Osteoblast (primary cell): Measurements from ENCODE around the gene RABL3. TPM values are rescaled to one million over a fixed set of nuclear protein-coding genes. Genes with fewer than 3 reads are reported as not detected.
A peak's percentile ranks its signal among the peaks of the same experiment; 100 is the strongest.

Source experiments
- DNase-seq: peaks from one replicate; pipeline ENCODE4 v3.0.0; 2011; ENCODE audit warnings: low spot score, mixed read lengths; ENCODE audit not compliant: insufficient read length; ENCODE audit errors: missing footprints
- H2AFZ ChIP-seq: 2 replicates; pipeline ENCODE4 v1.6.0; 2011; ENCODE audit warnings: mild to moderate bottlenecking, low read length
- H3K27ac ChIP-seq: 2 replicates; pipeline ENCODE4 v1.5.1; 2011; ENCODE audit warnings: mild to moderate bottlenecking, low read depth, low read length, moderate library complexity
- H3K27me3 ChIP-seq: 2 replicates; pipeline ENCODE4 v1.6.0; 2012; ENCODE audit warnings: mild to moderate bottlenecking, control low read depth, inconsistent platforms, low read length, moderate library complexity; ENCODE audit not compliant: insufficient read depth
- H3K36me3 ChIP-seq: 2 replicates; pipeline ENCODE4 v1.5.1; 2011; ENCODE audit warnings: mild to moderate bottlenecking, low read length, control low read depth, moderate library complexity; ENCODE audit not compliant: insufficient read depth
- H3K4me1 ChIP-seq: 2 replicates; pipeline ENCODE4 v1.5.1; 2011; ENCODE audit warnings: mild to moderate bottlenecking, low read length, control low read depth, moderate library complexity; ENCODE audit not compliant: insufficient read depth
- H3K4me2 ChIP-seq: 2 replicates; pipeline ENCODE4 v1.6.0; 2011; ENCODE audit warnings: mild to moderate bottlenecking, low read length; ENCODE audit not compliant: insufficient read depth
- H3K4me3 ChIP-seq: fragments of 200-600 bp; sonication (generic); 3 replicates; pipeline ENCODE4 v1.5.1; 2012; ENCODE audit warnings: mild to moderate bottlenecking, low read length, inconsistent platforms; ENCODE audit not compliant: insufficient read depth
- H3K79me2 ChIP-seq: 2 replicates; pipeline ENCODE4 v1.6.0; 2012; ENCODE audit warnings: mild to moderate bottlenecking, low read length, control low read depth, inconsistent platforms; ENCODE audit not compliant: insufficient read depth
- H3K9me3 ChIP-seq: 2 replicates; pipeline ENCODE4 v1.5.1; 2011; ENCODE audit warnings: low read depth, low read length, control low read depth
- H4K20me1 ChIP-seq: 2 replicates; pipeline ENCODE4 v1.6.0; 2012; ENCODE audit warnings: mild to moderate bottlenecking, low read length, control low read depth; ENCODE audit not compliant: insufficient read depth
- total RNA-seq: library from RNA; depleted of rRNA; stranded (reverse); fragments of >200 nt; gene quantifications from 2 replicates; pipeline ENCODE4 v1.2.3, GENCODE V29; 2012
- TF ChIP-seq, protein P1 (sequence below): IDR thresholded peaks from 2 replicates; pipeline ENCODE4 v1.5.1; 2011; ENCODE audit warnings: mild to moderate bottlenecking, low read depth, low read length, moderate library complexity; ENCODE audit errors: extremely low read depth

Gene RABL3
- total RNA-seq, 1 donor = 15.2 TPM

- Histone ChIP-seq H3K4me1 (no peaks in the 10 kb centered on the region), H3K79me2 (no peaks in the 10 kb centered on the region), H3K9me3 (peaks cover 3% of the 10 kb centered on the region), H2AFZ (no peak overlapping the region), H4K20me1 (no peaks in the 10 kb centered on the region), H3K36me3 (peaks cover 4% of the 10 kb centered on the region), H3K4me2 (no peak overlapping the region), H3K27ac (no peak overlapping the region), H3K4me3 (no peak overlapping the region), H3K27me3 (no peaks in the 10 kb centered on the region)
- no peak for DNase-seq
- TF ChIP-seq, protein P1, sequence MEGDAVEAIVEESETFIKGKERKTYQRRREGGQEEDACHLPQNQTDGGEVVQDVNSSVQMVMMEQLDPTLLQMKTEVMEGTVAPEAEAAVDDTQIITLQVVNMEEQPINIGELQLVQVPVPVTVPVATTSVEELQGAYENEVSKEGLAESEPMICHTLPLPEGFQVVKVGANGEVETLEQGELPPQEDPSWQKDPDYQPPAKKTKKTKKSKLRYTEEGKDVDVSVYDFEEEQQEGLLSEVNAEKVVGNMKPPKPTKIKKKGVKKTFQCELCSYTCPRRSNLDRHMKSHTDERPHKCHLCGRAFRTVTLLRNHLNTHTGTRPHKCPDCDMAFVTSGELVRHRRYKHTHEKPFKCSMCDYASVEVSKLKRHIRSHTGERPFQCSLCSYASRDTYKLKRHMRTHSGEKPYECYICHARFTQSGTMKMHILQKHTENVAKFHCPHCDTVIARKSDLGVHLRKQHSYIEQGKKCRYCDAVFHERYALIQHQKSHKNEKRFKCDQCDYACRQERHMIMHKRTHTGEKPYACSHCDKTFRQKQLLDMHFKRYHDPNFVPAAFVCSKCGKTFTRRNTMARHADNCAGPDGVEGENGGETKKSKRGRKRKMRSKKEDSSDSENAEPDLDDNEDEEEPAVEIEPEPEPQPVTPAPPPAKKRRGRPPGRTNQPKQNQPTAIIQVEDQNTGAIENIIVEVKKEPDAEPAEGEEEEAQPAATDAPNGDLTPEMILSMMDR = no peak
Observed at GRCh38 chr3:120699333-120699732, 43.0 kb downstream of the RABL3 start.

- H3K9me3 ChIP-seq = no peaks in the 10 kb centered on the region
- TF ChIP-seq, protein P1 = no peak
- H4K20me1 ChIP-seq = no peaks in the 10 kb centered on the region
- H3K27me3 ChIP-seq = no peaks in the 10 kb centered on the region
- no peak for DNase-seq
- H3K27ac ChIP-seq = peak overlapping the region; percentile 10
- H3K36me3 ChIP-seq = peaks cover 8% of the 10 kb centered on the region
- no peaks in the 10 kb centered on the region for H3K79me2 ChIP-seq
- H2AFZ ChIP-seq = no peak overlapping the region
- peaks cover 18% of the 10 kb centered on the region for H3K4me1 ChIP-seq
- H3K4me2 ChIP-seq = no peak overlapping the region
- H3K4me3 ChIP-seq = no peak overlapping the region
Observed at GRCh38 chr3:120693439-120694171, 48.7 kb downstream of the RABL3 start.

- Histone ChIP-seq H4K20me1 (no peaks in the 10 kb centered on the region), H3K4me1 (peaks cover 25% of the 10 kb centered on the region), H3K27ac (no peak overlapping the region), H3K79me2 (no peaks in the 10 kb centered on the region), H3K4me3 (no peak overlapping the region), H3K9me3 (no peaks in the 10 kb centered on the region), H3K27me3 (no peaks in the 10 kb centered on the region), H2AFZ (no peak overlapping the region), H3K4me2 (no peak overlapping the region), H3K36me3 (peaks cover 4% of the 10 kb centered on the region)
- peak; percentile 31 for DNase-seq
- TF ChIP-seq, protein P1 = no peak
Observed at GRCh38 chr3:120689395-120689794, 52.9 kb downstream of the RABL3 start.

DNA sequence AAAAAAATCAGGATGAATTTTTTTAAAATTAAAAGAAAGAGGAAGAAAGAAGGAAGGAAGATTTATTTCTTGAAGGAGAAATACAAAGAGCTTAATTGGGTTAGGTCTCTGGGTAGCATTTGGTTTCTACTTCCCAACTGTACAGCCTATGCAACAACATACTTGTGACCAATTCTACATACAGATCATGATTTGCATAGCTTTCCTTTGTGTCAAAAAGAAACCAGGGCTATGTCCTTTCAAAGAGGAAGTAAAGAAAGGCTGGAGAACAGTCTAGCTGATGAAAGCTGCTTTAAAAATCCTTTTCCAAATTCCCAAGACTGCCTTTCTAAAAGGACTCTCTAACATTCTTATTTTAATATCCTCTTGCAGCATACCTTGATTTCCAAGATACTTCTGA is 54.2 kb downstream of the RABL3 start:
- H3K27me3 ChIP-seq = no peaks in the 10 kb centered on the region
- H3K9me3 ChIP-seq = no peaks in the 10 kb centered on the region
- H2AFZ ChIP-seq = peak overlapping the region; percentile 15
- peak overlapping the region; percentile 58 for H3K4me2 ChIP-seq
- no peak overlapping the region for H3K4me3 ChIP-seq
- H3K36me3 ChIP-seq = peaks cover 4% of the 10 kb centered on the region
- peak overlapping the region; percentile 20 for H3K27ac ChIP-seq
- peaks cover 19% of the 10 kb centered on the region for H3K4me1 ChIP-seq
- no peaks in the 10 kb centered on the region for H3K79me2 ChIP-seq
- no peak for DNase-seq
- TF ChIP-seq, protein P1 = no peak
- no peaks in the 10 kb centered on the region for H4K20me1 ChIP-seq
